GM04503 (cell line): ENCODE data around the gene ARMC12.

Experiments
- DNase-seq: peaks from one replicate; pipeline ENCODE4 v3.0.0-alpha.2; 2012; ENCODE audit warnings: low read depth

Gene ARMC12

DNA sequence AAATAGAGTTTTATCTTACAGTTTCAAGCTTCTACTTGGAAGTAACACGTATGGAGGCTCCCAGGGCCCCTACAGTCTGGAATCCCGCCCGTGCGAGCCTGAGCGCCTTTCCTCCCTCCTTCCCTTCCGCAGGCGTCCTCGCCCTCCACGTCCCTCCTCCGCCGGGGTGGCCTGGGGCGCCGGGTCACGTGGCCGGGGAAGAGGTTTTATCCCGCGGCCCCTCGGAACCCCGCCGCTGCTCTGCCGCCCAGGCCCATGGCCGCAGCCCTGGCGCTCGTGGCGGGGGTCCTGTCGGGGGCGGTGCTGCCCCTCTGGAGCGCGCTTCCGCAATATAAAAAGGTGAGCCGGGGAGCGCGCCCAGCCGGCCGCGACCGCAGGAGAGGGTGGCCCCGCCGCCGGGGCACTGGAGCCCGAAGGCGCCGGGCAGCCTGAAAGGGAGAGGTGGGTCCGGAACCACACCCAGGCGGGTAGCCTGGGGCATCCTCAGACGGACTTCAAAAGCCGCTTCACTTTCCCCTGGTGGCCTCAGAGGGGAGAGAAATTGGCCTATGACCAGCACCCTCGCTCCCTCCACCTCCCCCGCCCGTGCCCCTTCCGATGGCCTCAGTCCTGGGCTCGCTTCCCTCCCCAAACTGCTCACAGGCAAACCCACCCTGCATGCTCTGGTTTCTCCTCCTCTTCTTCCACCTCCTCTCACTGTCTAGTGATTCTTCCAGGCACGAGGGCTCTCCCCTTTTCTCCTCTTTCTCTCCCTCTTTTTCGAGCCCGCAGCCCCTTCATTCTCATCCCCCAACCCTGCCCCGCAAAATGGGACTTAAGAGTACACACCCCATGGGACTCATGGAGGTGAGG lies 39.8 kb downstream of the ARMC12 start, which contains the start of gene CLPSL2:
CLPSL2 (plus strand) TSS at position 235 of the 852 bp plus-strand sequence; CDS start at position 256, 21 bp downstream.
- no peak for DNase-seq

GRCh38 chr6:35777356-35778102 lies 40.7 kb downstream of the ARMC12 start:
- no peak for DNase-seq

DNA sequence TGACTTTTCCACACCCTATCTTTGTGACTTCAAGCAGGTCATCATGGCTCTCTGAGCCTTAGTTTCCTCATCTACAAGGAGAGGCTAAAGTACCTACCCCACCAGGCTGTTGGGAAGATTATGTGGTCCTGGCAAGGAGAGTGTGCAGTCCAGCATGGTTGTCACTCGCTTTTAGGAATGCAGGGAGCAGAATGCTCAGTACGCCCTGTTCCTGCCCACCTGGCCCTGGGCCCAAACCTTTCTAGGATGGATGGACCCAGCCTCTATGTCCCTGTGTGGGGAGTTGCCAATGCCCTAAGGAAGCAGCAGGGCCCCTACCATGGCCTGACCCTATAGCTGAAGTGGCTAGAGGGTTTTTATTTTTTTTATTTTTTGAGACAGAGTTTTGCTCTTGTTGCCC lies 41.6 kb downstream of the ARMC12 start:
- DNase-seq = no peak

DNA sequence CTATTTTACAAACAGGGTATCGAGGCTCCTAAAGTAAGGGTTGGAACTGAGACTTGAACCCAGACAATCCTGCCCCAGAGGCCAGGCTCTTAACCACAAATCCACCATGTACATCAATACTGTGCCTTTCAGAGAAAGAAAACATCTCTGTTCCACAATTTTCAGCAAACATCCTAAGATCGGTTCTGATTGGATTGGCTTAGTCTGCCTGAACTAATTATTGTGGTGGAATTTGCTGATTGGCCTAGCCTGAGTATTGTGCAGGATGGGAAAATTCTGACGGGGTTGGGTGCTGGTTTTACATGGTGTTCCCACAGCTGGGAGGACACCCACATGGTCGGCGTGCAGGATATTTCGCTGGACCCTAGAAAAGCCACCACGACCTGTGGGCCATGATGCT lies 43.9 kb downstream of the ARMC12 start, which contains the start of gene CLPSL1:
CLPSL1 (plus strand) TSS at position 301 of the 400 bp plus-strand sequence; CDS start at position 393, 92 bp downstream.
- DNase-seq = no peak

DNA sequence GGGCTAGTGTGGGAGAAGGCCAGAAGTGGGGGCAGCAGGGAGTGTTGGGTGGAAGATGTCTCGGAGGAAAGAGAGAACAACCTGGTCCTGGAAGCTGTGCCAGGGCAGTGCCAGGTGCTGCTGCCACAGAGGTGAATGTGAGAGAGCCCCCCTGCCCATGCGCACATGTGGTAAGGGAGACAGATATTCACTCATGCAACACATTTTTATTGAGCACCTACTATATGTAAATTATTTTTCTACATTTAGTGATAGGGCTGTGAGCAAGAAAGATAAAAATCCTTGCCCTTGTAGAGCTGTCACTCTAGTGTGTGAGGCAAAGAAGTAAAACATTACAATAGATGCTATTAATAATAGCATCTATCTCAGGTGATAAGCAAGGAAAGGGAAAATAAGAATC lies 44.5 kb downstream of the ARMC12 start:
- DNase-seq = no peak

GRCh38 chr6:35782424-35782823 lies 45.6 kb downstream of the ARMC12 start:
- DNase-seq = no peak

GRCh38 chr6:35784200-35784599 lies 47.4 kb downstream of the ARMC12 start:
- no peak for DNase-seq

- DNase-seq = no peak
Observed at GRCh38 chr6:35786272-35786671, 49.4 kb downstream of the ARMC12 start.

- no peak for DNase-seq
Observed at GRCh38 chr6:35786810-35787209, 50.0 kb downstream of the ARMC12 start.

GRCh38 chr6:35787266-35788218 lies 50.7 kb downstream of the ARMC12 start:
- no peak for DNase-seq

GRCh38 chr6:35788423-35788982 lies 51.7 kb downstream of the ARMC12 start:
- no peak for DNase-seq

DNA sequence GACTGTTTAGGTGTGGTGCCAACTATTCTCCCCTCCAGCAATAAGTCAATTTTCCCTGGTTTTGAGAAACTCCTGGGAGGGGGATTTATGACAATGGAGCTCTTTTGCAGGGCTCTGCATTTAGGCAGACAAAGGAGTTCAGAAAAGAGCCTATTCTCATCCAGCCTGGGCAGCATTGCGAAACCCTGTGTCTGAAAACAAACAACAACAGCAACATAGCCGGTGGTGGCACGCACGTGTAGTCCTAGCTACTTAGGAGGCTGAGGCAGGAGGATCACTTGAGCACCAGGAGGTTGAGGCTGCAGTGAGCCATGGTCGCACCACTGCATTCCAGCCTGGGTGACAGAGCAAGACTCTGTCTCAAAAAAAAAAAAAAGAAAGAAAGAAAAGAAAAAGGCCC lies 53.9 kb downstream of the ARMC12 start:
- no peak for DNase-seq

GRCh38 chr6:35794536-35795452 lies 58.0 kb downstream of the ARMC12 start:
- DNase-seq = no peak

GRCh38 chr6:35795453-35796071 lies 58.7 kb downstream of the ARMC12 start:
- DNase-seq = no peak

DNA sequence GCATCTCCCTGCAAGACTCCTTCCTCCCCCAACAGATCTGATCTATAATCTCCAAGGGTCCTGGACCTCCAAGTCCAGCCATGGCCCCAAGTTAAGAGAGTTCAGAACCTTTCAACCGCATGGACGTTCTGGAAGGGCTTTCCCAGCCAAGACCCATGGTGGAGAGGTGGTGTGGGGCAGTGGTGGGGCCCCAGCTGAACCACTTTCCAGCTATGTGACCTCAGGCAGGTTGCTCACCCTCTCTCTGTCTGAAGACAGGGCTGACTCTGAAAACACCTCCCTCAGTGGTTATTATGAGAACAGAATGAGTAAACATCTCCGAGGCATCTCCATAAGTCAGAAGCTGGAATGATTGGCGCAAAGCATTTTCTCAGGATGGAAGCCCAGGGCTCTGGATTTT lies 59.4 kb downstream of the ARMC12 start:
- DNase-seq = no peak

DNA sequence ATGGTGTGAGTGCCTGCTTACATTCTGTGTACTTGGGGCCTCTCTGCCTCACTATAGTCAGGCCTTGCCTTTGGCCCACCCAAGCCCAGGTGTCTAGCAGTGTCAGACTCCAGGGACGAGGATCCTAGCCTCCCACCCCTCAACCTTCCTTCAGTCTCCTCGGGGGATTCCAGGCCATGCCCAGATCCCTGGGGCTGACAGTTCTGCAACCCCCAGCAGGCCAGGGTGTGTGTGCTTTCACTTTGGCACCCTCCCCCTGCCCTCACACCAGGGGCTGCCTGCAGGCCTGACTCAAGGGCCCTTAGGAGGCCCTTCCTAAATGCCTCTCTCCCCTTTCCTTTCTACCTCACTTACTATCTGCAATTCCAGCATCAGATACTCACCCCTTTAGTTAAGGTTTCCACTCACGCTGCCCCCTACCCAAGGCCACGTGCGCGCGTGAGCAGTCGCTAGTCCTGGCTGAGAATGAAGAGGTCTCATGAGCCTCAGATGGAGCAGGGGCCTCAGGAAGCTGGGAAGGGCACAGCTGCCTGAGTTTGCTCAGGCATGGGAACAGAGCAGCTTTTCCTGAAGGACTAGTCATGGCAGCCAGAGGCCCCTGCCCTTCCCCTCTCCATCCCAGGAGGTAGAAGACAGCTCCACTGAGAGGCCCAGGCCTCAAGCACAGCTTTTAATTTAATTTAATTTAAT lies 61.1 kb downstream of the ARMC12 start:
- DNase-seq = no peak
